ENCODE data around the gene KIAA0753.

GRCh38 chr17:6544011-6544370 lies 96.5 kb downstream of the KIAA0753 start:
- TF ChIP-seq EZH2 (IDR thresholded peaks at IDR 0.05; ENCODE audit: insufficient read depth, poor library complexity, severe bottlenecking), result no peak
- no peak for TF ChIP-seq EZH2phosphoT487 (IDR thresholded peaks at IDR 0.05; ENCODE audit: insufficient read depth, low read depth)
